ENCODE results near the gene CDH4.

- TF ChIP-seq EZH2 (IDR thresholded peaks at IDR 0.05; ENCODE audit: low read depth, low read length, severe bottlenecking) (no peak), CTCF (IDR thresholded peaks at IDR 0.05; ENCODE audit: control extremely low read depth in 1 of 3, insufficient read depth in 1 of 3, low read depth in 1 of 3, low read length in 3 of 3) (no peak), EP300 (IDR thresholded peaks at IDR 0.05; ENCODE audit: borderline replicate concordance in 1 of 2, low read depth in 2 of 2, low read length in 2 of 2) (no peak), HDAC2 (IDR thresholded peaks at IDR 0.05; ENCODE audit: borderline replicate concordance in 1 of 2, low read depth in 2 of 2, low read length in 2 of 2) (no peak), POLR2AphosphoS5 (IDR thresholded peaks at IDR 0.05; ENCODE audit: low read depth, low read length) (no peak), RFX5 (IDR thresholded peaks at IDR 0.05; ENCODE audit: borderline replicate concordance, low read depth, low read length) (no peak), GABPA (IDR thresholded peaks at IDR 0.05; ENCODE audit: borderline replicate concordance, insufficient read depth, low read length) (no peak), PHF8 (conservative IDR thresholded peaks at IDR 0.05; ENCODE audit: low read depth, low read length) (no peak)
Measured at GRCh38 chr20:61380545-61380915, 128.5 kb downstream of the CDH4 start.

Data from H1 (cell line).